Lung (tissue), 12 donors: ENCODE measurements around the gene ATG7. TPM values are rescaled to one million over a fixed set of nuclear protein-coding genes. Genes with fewer than 3 reads are reported as not detected.
A peak's percentile ranks its signal among the peaks of the same experiment; 100 is the strongest.

Experiments
- ATAC-seq: fragments of 200-7000 bp; cut with Tn5 transposase; one replicate; pipeline ENCODE4 v1.9.1; 2020; ENCODE audit warnings: moderate number of reproducible peaks; ENCODE audit not compliant: insufficient read depth, low FRiP score
- DNase-seq, 3 donors: peaks; one replicate each; pipeline ENCODE4 v3.0.0-alpha.2; 2013 to 2017
- H3K27ac ChIP-seq, 2 donors: one replicate each; pipeline ENCODE4 v1.5.1; 2013; ENCODE audit warnings: mild to moderate bottlenecking in 2 of 2, moderate library complexity in 2 of 2, control low read depth in 1 of 2, inconsistent platforms in 1 of 2, low read depth in 1 of 2, low read length in 1 of 2
- H3K27me3 ChIP-seq, 3 donors: one replicate each; pipeline ENCODE4 v1.5.1; 2013; ENCODE audit warnings: low read length in 2 of 3; ENCODE audit not compliant: control insufficient read depth in 3 of 3, insufficient read depth in 3 of 3
- H3K36me3 ChIP-seq, 4 donors: one replicate each; pipeline ENCODE4 v1.5.1; 2013; ENCODE audit warnings: low read length in 4 of 4, mild to moderate bottlenecking in 1 of 4, moderate library complexity in 1 of 4; ENCODE audit not compliant: control insufficient read depth in 4 of 4, insufficient read depth in 4 of 4
- H3K4me1 ChIP-seq, 5 donors: one replicate each; pipeline ENCODE4 v1.5.1; 2013; ENCODE audit warnings: low read length in 5 of 5, mild to moderate bottlenecking in 2 of 5, moderate library complexity in 1 of 5; ENCODE audit not compliant: control insufficient read depth in 5 of 5, insufficient read depth in 5 of 5
- H3K4me3 ChIP-seq: one replicate; pipeline ENCODE4 v1.5.1; 2013; ENCODE audit warnings: mild to moderate bottlenecking, control low read depth, moderate library complexity
- H3K9ac ChIP-seq, 2 donors: one replicate each; pipeline ENCODE4 v1.5.1; 2013; ENCODE audit warnings: low read length in 2 of 2, control low read depth in 1 of 2; ENCODE audit not compliant: insufficient read depth in 1 of 2
- H3K9me3 ChIP-seq, 4 donors: one replicate each; pipeline ENCODE4 v1.5.1; 2013; ENCODE audit warnings: low read length in 3 of 4, mild to moderate bottlenecking in 1 of 4, moderate library complexity in 1 of 4; ENCODE audit not compliant: control insufficient read depth in 4 of 4, insufficient read depth in 3 of 4
- WGBS, 2 donors: extraction: QIAGEN DNeasy Blood & Tissue Kit; methylation state at CpG; one replicate each; pipeline ENCODE4 v1.1.7; 2013; 5-methylcytosine and 5-hydroxymethylcytosine counted together
- polyA plus RNA-seq, 2 donors: library from polyadenylated mRNA; stranded (reverse); fragments of 200-250 nt; gene quantifications; one replicate each; pipeline ENCODE4 v1.2.1, GENCODE V29; 2013
- total RNA-seq, 2 donors: library from RNA; depleted of rRNA in 1 of 2; stranded (reverse); fragments of >200 nt in 1 of 2; gene quantifications; one replicate each; pipeline ENCODE4 v1.2.1, GENCODE V29; 2014 to 2021
- TF ChIP-seq, protein P1 (sequence below): IDR thresholded peaks from 2 replicates; pipeline ENCODE4 v1.5.1; 2012; ENCODE audit warnings: mild to moderate bottlenecking; ENCODE audit errors: control extremely low read depth, extremely low read depth
- donor health status: control.
- donor health status: control.
- donor health status: Bipolar disorder and iron deficiency.
- donor health status: healthy.
- donor health status: DM: yes; HTN: yes; CAD: no.

The ATG7 gene
- total and polyA plus RNA-seq, 4 donors: 11.2 to 72.0 (median 53.3) TPM

DNA sequence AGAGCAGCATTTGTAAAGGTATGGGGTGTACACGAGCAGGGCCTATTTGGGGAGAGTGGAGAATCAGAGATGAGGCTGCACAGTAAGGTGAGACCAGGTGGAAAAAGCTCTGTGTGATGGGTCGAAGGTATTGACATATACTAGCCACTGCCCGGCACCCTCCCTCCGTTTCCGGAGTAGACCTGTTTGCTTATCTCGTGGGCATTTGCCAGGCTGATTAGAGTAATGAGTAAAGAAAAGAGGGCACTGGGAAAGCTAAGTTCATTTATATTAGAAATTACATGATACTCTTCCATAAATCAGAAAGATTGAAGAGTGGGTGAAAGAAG is 46.2 kb upstream of the ATG7 start:
- peak overlapping the region; percentile 8 for H3K4me3 ChIP-seq
- H3K4me1 ChIP-seq: peaks cover 0 to 3% (median 0%) of the 10 kb centered on the region in 5 donors
- no peaks in the 10 kb centered on the region for H3K9me3 ChIP-seq
- WGBS, 2 donors: 65 to 81% methylated on average over 6 of the region's 6 CpGs
- H3K27ac ChIP-seq: peak overlapping the region in 1 of 2 donors; percentile 91
- DNase-seq (no peak), ATAC-seq (no peak)
- H3K27me3 ChIP-seq: no peaks in the 10 kb centered on the region
- no peak overlapping the region for H3K9ac ChIP-seq
- peaks cover 0 to 3% (median 0%) of the 10 kb centered on the region in 4 donors for H3K36me3 ChIP-seq
- TF ChIP-seq, protein P1, sequence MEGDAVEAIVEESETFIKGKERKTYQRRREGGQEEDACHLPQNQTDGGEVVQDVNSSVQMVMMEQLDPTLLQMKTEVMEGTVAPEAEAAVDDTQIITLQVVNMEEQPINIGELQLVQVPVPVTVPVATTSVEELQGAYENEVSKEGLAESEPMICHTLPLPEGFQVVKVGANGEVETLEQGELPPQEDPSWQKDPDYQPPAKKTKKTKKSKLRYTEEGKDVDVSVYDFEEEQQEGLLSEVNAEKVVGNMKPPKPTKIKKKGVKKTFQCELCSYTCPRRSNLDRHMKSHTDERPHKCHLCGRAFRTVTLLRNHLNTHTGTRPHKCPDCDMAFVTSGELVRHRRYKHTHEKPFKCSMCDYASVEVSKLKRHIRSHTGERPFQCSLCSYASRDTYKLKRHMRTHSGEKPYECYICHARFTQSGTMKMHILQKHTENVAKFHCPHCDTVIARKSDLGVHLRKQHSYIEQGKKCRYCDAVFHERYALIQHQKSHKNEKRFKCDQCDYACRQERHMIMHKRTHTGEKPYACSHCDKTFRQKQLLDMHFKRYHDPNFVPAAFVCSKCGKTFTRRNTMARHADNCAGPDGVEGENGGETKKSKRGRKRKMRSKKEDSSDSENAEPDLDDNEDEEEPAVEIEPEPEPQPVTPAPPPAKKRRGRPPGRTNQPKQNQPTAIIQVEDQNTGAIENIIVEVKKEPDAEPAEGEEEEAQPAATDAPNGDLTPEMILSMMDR: no peak

GRCh38 chr3:11228041-11228440 is 44.2 kb upstream of the ATG7 start:
- H3K27ac ChIP-seq: no peak overlapping the region
- 75 to 76% methylated on average over 4 of the region's 4 CpGs for WGBS, 2 donors

GRCh38 chr3:11230125-11230524 is 42.1 kb upstream of the ATG7 start:
- TF ChIP-seq, protein P1: no peak
- Histone ChIP-seq H3K27ac (no peak overlapping the region), H3K9me3 (peaks cover 0 to 3% (median 0%) of the 10 kb centered on the region in 4 donors), H3K36me3 (peaks cover 0 to 2% (median 0%) of the 10 kb centered on the region in 4 donors), H3K27me3 (no peaks in the 10 kb centered on the region), H3K4me1 (peaks cover 0 to 3% (median 0%) of the 10 kb centered on the region in 5 donors), H3K9ac (no peak overlapping the region), H3K4me3 (no peak overlapping the region)
- ATAC-seq (no peak), DNase-seq (no peak)
- WGBS, 2 donors: 89 to 91% methylated on average over 4 of the region's 4 CpGs

More at GRCh38 chr3:11228041-11228440, 44.2 kb upstream of the ATG7 start:
- TF ChIP-seq, protein P1: no peak
- no peaks in the 10 kb centered on the region for H3K27me3 ChIP-seq
- H3K9me3 ChIP-seq: no peaks in the 10 kb centered on the region
- no peak for ATAC-seq
- H3K4me3 ChIP-seq: no peak overlapping the region
- peaks cover 0 to 3% (median 0%) of the 10 kb centered on the region in 5 donors for H3K4me1 ChIP-seq
- H3K36me3 ChIP-seq: no peaks in the 10 kb centered on the region
- no peak overlapping the region for H3K9ac ChIP-seq
- DNase-seq: no peak

DNA sequence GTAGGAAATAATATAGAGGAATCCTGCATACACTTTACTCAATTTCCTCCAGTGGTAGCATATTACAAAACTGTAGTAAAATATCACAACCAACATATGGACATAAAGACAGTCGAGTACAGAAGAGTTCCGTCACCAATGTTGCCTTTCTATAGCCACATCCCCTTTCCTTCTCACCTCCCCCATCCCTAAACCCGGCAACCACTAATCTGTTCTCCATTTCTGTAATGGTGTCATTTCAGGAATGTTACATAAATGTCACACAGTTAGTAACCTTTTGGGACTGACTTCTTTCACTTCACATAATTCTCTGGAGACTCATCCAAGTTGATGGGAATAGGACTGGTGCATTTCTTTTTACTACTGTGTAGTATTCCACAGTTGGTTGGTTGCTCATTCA is 41.4 kb upstream of the ATG7 start:
- TF ChIP-seq, protein P1: no peak
- no peak overlapping the region for H3K9ac ChIP-seq
- H3K27ac ChIP-seq: no peak overlapping the region
- peaks cover 0 to 6% (median 0%) of the 10 kb centered on the region in 5 donors for H3K4me1 ChIP-seq
- DNase-seq (no peak), ATAC-seq (no peak)
- H3K36me3 ChIP-seq: peaks cover 0 to 2% (median 0%) of the 10 kb centered on the region in 4 donors
- WGBS, 2 donors: 23 to 76% methylated on average over 3 of the region's 3 CpGs
- no peaks in the 10 kb centered on the region for H3K27me3 ChIP-seq
- H3K9me3 ChIP-seq: peaks cover 0 to 3% (median 0%) of the 10 kb centered on the region in 4 donors
- H3K4me3 ChIP-seq: no peak overlapping the region
